ENCODE results near the gene HOXD13. TPM values are rescaled to one million over a fixed set of nuclear protein-coding genes. Genes with fewer than 3 reads are reported as not detected.
A peak's percentile ranks its signal among the peaks of the same experiment; 100 is the strongest.

HOXD13 gene
- polyA plus RNA-seq, 1 donor from 2014 or later = not detected

- Histone ChIP-seq H3K4me2 (ENCODE audit: low read length) (no peak overlapping the region), H4K20me1 (ENCODE audit: insufficient read depth) (no peaks in the 10 kb centered on the region), H3K27me3 (ENCODE audit: insufficient read depth, low read depth, low read length) (peaks cover 99% of the 10 kb centered on the region), H3K79me2 (replicated peaks; ENCODE audit: insufficient read depth, low read length) (no peaks in the 10 kb centered on the region), H3K27ac (ENCODE audit: low read length) (no peak overlapping the region), H3K9me3 (ENCODE audit: low read length) (peaks cover 4% of the 10 kb centered on the region), H3K9ac (ENCODE audit: low read length) (no peak overlapping the region), H3F3A (ENCODE audit: insufficient read depth, low read length, poor library complexity, severe bottlenecking) (no peaks in the 10 kb centered on the region), H2AFZ (ENCODE audit: low read depth, low read length) (no peak overlapping the region), H3K36me3 (ENCODE audit: insufficient read depth, low read length) (no peaks in the 10 kb centered on the region), H3K9me2 (ENCODE audit: insufficient read depth, low read length) (no peaks in the 10 kb centered on the region), H3K4me3 (ENCODE audit: low read length) (peak overlapping the region; percentile 61)
- no peak for TF ChIP-seq EZH2 (IDR thresholded peaks at IDR 0.05; ENCODE audit: borderline replicate concordance, insufficient read depth, low read length, poor library complexity, severe bottlenecking)
- TF ChIP-seq EP300 (conservative IDR thresholded peaks at IDR 0.05; ENCODE audit: poor library complexity, severe bottlenecking) = no peak
- TF ChIP-seq MXI1 (conservative IDR thresholded peaks at IDR 0.05; ENCODE audit: poor library complexity, severe bottlenecking) = no peak
- no peak for TF ChIP-seq REST (IDR thresholded peaks at IDR 0.05; ENCODE audit: borderline replicate concordance)
- no peak for TF ChIP-seq SMC3 (conservative IDR thresholded peaks at IDR 0.05; ENCODE audit: poor library complexity)
- TF ChIP-seq TAF1 (IDR thresholded peaks at IDR 0.05; ENCODE audit: low read depth) = no peak
- TF ChIP-seq CTCF (IDR thresholded peaks at IDR 0.05; ENCODE audit: poor library complexity, severe bottlenecking) = no peak
- TF ChIP-seq POLR2AphosphoS5 (IDR thresholded peaks at IDR 0.05) = no peak
- no peak for TF ChIP-seq RAD21 (conservative IDR thresholded peaks at IDR 0.05)
Measured at GRCh38 chr2:176139661-176140512, 47.4 kb downstream of the HOXD13 start.

GRCh38 chr2:176140513-176141317 lies 48.2 kb downstream of the HOXD13 start:
- TF ChIP-seq EZH2 (IDR thresholded peaks at IDR 0.05; ENCODE audit: borderline replicate concordance, insufficient read depth, low read length, poor library complexity, severe bottlenecking) (no peak), RAD21 (conservative IDR thresholded peaks at IDR 0.05) (peak; percentile 87), TAF1 (IDR thresholded peaks at IDR 0.05; ENCODE audit: low read depth) (no peak), REST (IDR thresholded peaks at IDR 0.05; ENCODE audit: borderline replicate concordance) (no peak), MXI1 (conservative IDR thresholded peaks at IDR 0.05; ENCODE audit: poor library complexity, severe bottlenecking) (no peak), CTCF (IDR thresholded peaks at IDR 0.05; ENCODE audit: poor library complexity, severe bottlenecking) (peak; percentile 77), EP300 (conservative IDR thresholded peaks at IDR 0.05; ENCODE audit: poor library complexity, severe bottlenecking) (no peak), POLR2AphosphoS5 (IDR thresholded peaks at IDR 0.05) (no peak), SMC3 (conservative IDR thresholded peaks at IDR 0.05; ENCODE audit: poor library complexity) (peak; percentile 91)
- Histone ChIP-seq H3K27ac (ENCODE audit: low read length) (no peak overlapping the region), H3K79me2 (replicated peaks; ENCODE audit: insufficient read depth, low read length) (no peaks in the 10 kb centered on the region), H3K9ac (ENCODE audit: low read length) (no peak overlapping the region), H3K4me2 (ENCODE audit: low read length) (no peak overlapping the region), H3K36me3 (ENCODE audit: insufficient read depth, low read length) (no peaks in the 10 kb centered on the region), H3K9me3 (ENCODE audit: low read length) (peaks cover 4% of the 10 kb centered on the region), H2AFZ (ENCODE audit: low read depth, low read length) (no peak overlapping the region), H3K9me2 (ENCODE audit: insufficient read depth, low read length) (no peaks in the 10 kb centered on the region), H3K27me3 (ENCODE audit: insufficient read depth, low read depth, low read length) (peaks cover 99% of the 10 kb centered on the region), H3F3A (ENCODE audit: insufficient read depth, low read length, poor library complexity, severe bottlenecking) (no peaks in the 10 kb centered on the region), H4K20me1 (ENCODE audit: insufficient read depth) (no peaks in the 10 kb centered on the region), H3K4me3 (ENCODE audit: low read length) (peak overlapping the region; percentile 61)
